HG02938 (cell line): ENCODE data around the gene C4orf36.
"Not testable (repeated sequence)": the region's sequence is repeated elsewhere in the genome, so short reads cannot be mapped to it uniquely, and the experiment has no call there.

Experiments used
- ATAC-seq: cut with Tn5 transposase; IDR thresholded peaks from one replicate; pipeline ENCODE4 v1.9.1; 2021; ENCODE audit warnings: mild to moderate bottlenecking, moderate library complexity; ENCODE audit not compliant: unreplicated experiment

C4orf36 gene

DNA sequence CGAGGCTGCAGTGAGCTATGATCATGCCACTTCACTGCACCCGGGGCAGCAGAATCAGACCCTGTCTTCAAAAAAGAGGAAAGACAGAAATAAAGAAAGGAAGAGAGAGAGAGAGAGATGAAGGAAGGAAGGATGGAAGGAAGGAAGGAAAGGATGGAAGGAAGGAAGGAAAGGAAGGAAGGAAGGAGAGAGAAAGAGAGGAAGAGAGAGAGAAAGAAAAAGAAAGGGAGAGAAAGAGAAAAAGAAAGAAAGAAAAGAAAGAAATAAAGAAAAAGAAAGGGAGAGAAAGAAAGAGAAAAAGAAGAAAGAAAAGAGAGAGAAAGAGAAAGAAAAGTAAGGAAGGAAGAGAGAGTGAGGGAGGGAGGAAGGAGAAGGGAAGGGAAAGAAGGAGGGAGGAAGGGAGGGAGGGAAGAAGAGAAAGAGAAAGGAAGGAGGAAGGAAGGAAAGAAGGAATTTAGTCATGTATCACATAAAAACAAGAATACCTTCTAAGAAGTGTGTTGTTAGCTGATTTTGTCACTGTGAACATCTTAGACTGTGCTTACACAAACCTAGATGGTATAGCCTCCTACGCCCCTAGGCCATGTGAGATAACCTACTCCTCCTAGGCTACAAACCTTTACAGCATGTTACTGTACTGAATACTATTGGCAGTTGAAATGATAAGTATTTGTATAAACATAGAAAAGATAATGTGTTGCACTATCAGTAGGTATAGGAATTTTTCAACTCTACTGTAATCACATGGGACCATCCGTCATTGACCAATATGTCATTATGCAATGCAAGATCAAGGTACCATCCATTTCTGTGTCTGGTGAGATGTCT is 25.2 kb upstream of the C4orf36 start:
- no peak for ATAC-seq

GRCh38 chr4:86916392-86916791 is 24.2 kb upstream of the C4orf36 start:
- no peak for ATAC-seq

DNA sequence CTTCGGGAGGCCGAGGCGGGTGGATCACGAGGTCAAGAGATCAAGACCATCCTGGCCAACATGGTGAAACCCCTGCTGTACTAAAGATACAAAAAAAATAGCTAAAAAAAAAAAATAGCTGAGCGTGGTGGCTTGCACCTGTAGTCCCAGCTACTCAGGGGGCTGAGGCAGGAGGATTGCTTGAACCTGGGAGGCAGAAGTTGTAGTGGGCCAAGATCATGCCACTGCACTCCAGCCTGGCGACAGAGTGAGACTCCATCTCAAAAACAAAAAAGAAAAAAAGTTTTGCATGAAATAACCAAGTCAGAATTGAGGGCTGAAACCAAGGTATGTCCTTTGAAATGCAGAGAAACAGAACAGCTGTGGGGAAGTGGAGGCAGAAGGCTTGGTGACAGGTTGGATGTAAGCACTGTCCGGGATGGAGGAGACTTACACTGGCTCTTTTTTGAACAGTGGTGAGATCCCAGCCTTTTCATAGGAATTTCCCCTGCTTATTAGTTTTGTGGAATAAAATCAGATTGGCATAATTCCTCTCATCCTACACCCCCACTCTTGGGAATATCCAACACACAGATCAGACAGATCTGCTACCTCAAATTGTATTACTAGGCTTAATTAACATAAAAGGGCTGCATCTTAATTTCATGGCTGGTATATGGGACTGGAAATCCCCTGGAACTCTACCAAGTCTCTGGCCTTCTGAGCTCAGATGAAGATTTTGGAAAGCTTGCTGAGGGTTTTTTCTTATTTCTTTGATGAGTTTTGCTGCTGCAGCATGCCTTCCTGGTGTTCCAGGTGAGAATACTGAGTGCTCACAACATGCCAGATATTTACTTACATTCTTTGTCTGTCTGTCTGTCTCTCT is 18.8 kb upstream of the C4orf36 start:
- no peak for ATAC-seq

DNA sequence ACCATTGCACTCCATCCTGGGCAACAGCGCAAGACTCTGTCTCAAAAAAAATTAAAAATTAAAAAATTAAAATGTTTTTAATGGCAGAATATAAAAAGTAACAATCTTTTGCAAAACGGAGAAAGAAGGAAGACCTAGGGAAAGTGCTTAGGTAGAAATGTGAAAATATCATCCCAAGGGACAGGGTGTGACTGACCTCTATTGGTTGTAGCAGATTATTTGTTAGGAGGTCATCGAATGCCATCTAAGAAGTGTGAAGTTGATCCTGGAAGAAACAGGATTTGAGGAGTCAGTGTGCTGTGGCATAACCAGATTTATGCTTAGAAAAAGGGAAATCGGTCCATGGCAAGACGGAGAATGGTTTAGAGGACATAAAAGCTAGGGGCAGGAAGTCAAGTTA is 18.1 kb upstream of the C4orf36 start:
- ATAC-seq: no peak

DNA sequence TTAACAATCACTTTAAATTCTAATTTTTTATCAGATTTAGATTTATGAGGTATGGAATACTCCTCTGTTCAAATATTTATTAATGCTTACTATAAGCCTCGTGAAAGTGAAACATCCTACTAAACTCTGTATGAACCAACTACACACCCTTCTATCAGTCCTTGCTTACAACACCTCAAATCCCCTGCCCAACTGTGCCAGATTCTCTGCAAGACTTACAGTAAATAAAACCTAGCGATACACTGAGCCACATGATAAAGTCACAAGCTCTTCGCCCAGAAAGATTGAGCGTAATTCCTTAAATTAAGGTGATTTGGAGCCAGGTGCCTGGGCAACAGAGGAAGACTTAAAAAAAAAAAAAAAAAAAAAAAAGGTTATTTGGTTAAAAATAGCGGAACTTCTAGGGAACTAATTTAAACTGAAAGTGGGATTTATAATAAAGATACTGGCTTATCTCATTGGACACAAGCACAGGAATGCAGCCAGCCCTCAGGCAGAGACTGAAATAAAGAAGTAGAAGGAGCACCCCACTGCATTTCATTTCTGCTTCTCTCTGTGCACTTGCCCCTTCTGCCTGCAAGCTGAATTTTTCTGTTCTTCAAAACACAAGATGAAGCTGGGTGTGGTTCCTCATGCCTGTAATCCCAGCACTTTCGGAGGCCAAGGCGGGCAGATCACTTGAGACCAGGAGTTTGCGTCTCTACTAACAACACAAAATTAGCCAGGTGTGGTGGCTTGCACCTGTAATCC is 17.5 kb upstream of the C4orf36 start:
- no peak for ATAC-seq

- ATAC-seq: no peak
Observed at GRCh38 chr4:86908251-86908657, 16.0 kb upstream of the C4orf36 start.

- no peak for ATAC-seq
Observed at GRCh38 chr4:86901864-86902263, 9.6 kb upstream of the C4orf36 start.

- no peak for ATAC-seq
Observed at GRCh38 chr4:86898562-86898961, 6.3 kb upstream of the C4orf36 start.

DNA sequence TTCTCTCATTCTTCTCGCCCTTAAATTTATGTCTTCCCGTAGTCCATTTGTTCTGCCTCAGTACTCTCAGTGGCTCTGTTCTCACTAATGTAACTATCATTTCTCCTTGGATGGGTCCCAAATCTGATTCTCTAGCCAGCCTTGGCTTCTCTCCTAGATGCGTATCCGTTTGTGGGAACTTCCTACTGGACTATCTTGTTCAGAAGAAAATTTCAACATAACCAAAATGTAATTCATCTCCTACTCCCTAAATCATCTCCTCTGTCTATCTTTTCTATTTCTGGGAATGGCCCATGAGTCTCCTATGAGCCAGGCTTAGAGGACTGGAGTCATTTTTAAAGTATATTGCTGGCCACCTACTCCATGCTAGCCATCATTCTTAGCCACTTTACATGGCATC is 4.4 kb upstream of the C4orf36 start:
- no peak for ATAC-seq

- peak; percentile 53 for ATAC-seq
Observed at GRCh38 chr4:86895692-86896488, 3.7 kb upstream of the C4orf36 start.

GRCh38 chr4:86894455-86894854 is 2.2 kb upstream of the C4orf36 start:
- ATAC-seq: no peak

- ATAC-seq: no peak
Observed at GRCh38 chr4:86893136-86893535, 914 bp upstream of the C4orf36 start.

GRCh38 chr4:86892636-86892960 is 376 bp upstream of the C4orf36 start:
- ATAC-seq: peak; percentile 19

GRCh38 chr4:86890790-86891189 is 1.4 kb downstream of the C4orf36 start:
- ATAC-seq: no peak

- no peak for ATAC-seq
Observed at GRCh38 chr4:86879641-86880040, 12.6 kb downstream of the C4orf36 start.

GRCh38 chr4:86878640-86879039 is 13.6 kb downstream of the C4orf36 start:
- ATAC-seq: no peak

GRCh38 chr4:86876894-86877685 is 15.1 kb downstream of the C4orf36 start:
- ATAC-seq: no peak

- ATAC-seq: not testable (repeated sequence)
Observed at GRCh38 chr4:86875436-86875835, 16.8 kb downstream of the C4orf36 start.

DNA sequence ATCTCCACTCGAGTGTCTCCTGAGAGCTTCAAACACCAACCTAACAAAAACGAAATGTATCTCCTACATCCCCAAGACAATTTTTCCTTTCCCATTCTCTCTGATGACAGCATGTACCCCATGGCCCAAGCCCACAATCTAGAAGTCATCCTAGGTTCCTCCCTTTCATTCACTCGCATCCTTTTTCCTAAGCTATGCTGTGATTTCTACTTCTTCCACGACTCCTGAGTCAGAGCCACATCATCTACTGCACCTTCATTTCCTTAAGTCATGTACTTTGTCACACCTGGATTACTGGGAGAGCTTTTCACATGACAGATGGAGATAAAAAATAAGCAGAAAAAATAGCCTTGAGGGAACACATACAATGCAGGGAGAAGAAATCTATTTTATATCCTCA is 20.1 kb downstream of the C4orf36 start:
- ATAC-seq: no peak
